Spinal cord (tissue), 10 donors: Measurements from ENCODE around the gene PES1. TPM values are rescaled to one million over a fixed set of nuclear protein-coding genes. Genes with fewer than 3 reads are reported as not detected.

Experiments used
- DNase-seq, 6 donors: peaks; one replicate each; pipeline versions ENCODE4 v3.0.0 to v3.0.0-alpha.2; 2013 to 2015; ENCODE audit warnings: low spot score in 6 of 6, low read depth in 4 of 6
- H3K27ac ChIP-seq: one replicate; pipeline ENCODE4 v1.5.1; 2013; ENCODE audit warnings: low read depth, low read length, control low read depth
- H3K27me3 ChIP-seq: one replicate; pipeline ENCODE4 v1.6.1; 2013; ENCODE audit warnings: low read length; ENCODE audit not compliant: control insufficient read depth, insufficient read depth
- H3K36me3 ChIP-seq: one replicate; pipeline ENCODE4 v1.6.1; 2013; ENCODE audit warnings: low read length; ENCODE audit not compliant: control insufficient read depth, insufficient read depth
- H3K4me1 ChIP-seq: one replicate; pipeline ENCODE4 v1.6.1; 2013; ENCODE audit warnings: low read length; ENCODE audit not compliant: control insufficient read depth, insufficient read depth
- H3K4me3 ChIP-seq: one replicate; pipeline ENCODE4 v1.5.1; 2013; ENCODE audit warnings: low read depth, low read length, control low read depth
- H3K9me3 ChIP-seq: one replicate; pipeline ENCODE4 v1.6.1; 2013; ENCODE audit warnings: low read length; ENCODE audit not compliant: control insufficient read depth, insufficient read depth
- WGBS: methylation state at CpG from one replicate; pipeline ENCODE4 v1.1.5; 2013; ENCODE audit warnings: missing lambda C conversion rate; ENCODE audit not compliant: insufficient coverage; 5-methylcytosine and 5-hydroxymethylcytosine counted together
- polyA plus RNA-seq, 2 donors: library from polyadenylated mRNA; unstranded; fragments of 120-200 nt; gene quantifications; one replicate each; pipeline ENCODE4 v1.2.1, GENCODE V29; 2013; ENCODE audit not compliant: insufficient read length in 2 of 2
- total RNA-seq, 2 donors: library from RNA; depleted of rRNA in 1 of 2; stranded (reverse); fragments of 120-200 nt in 1 of 2; fragments of >200 nt in 1 of 2; gene quantifications; one replicate each; pipeline versions ENCODE4 v1.2.3 to v1.2.4, GENCODE V29; 2013 to 2014
- donor health status: healthy.

The PES1 gene
- total and polyA plus RNA-seq, 4 donors, result 28.5 to 64.5 (median 54.8) TPM

- Histone ChIP-seq H3K4me1 (peaks cover 39% of the 10 kb centered on the region), H3K4me3 (no peak overlapping the region), H3K36me3 (peaks cover 42% of the 10 kb centered on the region), H3K27ac (no peak overlapping the region), H3K9me3 (no peaks in the 10 kb centered on the region), H3K27me3 (no peaks in the 10 kb centered on the region)
- 50% methylated on average over 5 of the region's 7 CpGs for WGBS
- DNase-seq, result no peak
Measured at GRCh38 chr22:30610299-30610698, 18.6 kb upstream of the PES1 start.

GRCh38 chr22:30609260-30610185 lies 17.8 kb upstream of the PES1 start:
- Histone ChIP-seq H3K4me1 (peaks cover 40% of the 10 kb centered on the region), H3K9me3 (no peaks in the 10 kb centered on the region), H3K27me3 (no peaks in the 10 kb centered on the region), H3K36me3 (peaks cover 36% of the 10 kb centered on the region), H3K27ac (peak overlapping the region; percentile 36), H3K4me3 (no peak overlapping the region)
- WGBS, result 57% methylated on average over 14 of the region's 17 CpGs
- peak in 1 of 6 donors; percentile 45 for DNase-seq

- Histone ChIP-seq H3K4me1 (peaks cover 40% of the 10 kb centered on the region), H3K27ac (no peak overlapping the region), H3K9me3 (no peaks in the 10 kb centered on the region), H3K36me3 (peaks cover 20% of the 10 kb centered on the region), H3K27me3 (no peaks in the 10 kb centered on the region), H3K4me3 (peak overlapping the region; percentile 78)
- WGBS, result 71% methylated on average over 6 of the region's 7 CpGs
- peak in 1 of 6 donors; percentile 3 for DNase-seq
Measured at GRCh38 chr22:30607939-30608338, 16.2 kb upstream of the PES1 start.

DNA sequence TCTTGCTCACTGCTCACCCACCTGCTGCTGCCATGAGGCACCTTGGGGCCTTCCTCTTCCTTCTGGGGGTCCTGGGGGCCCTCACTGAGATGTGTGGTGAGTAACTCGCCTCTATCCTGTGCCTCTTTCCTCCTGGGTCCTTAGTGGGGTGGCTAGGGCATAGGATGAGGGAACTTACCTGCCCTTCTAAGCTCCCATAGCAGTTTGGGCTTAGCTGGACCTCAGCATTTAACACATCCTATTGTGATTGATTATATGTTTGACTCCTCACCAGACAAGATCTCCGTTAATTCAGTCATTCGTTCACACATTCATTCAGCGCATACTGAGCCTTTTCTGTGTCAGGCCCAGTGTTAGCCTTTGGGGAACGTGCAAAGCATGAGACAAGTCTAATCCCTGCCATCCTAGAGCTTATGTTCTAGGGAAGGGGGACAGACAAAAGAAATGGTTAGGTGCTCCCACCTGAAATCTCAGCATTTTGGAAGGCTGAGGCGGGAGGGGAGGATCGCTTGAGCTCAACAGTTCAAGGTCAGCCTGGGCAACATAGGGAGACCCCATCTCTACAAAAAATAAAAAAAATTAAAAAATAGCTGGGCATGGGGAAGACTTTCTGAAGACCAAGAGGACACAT lies 15.7 kb upstream of the PES1 start:
- DNase-seq, result no peak
- no peaks in the 10 kb centered on the region for H3K27me3 ChIP-seq
- H3K36me3 ChIP-seq, result peaks cover 16% of the 10 kb centered on the region
- peak overlapping the region; percentile 83 for H3K27ac ChIP-seq
- no peaks in the 10 kb centered on the region for H3K9me3 ChIP-seq
- peaks cover 40% of the 10 kb centered on the region for H3K4me1 ChIP-seq
- WGBS, result 22% methylated on average over 1 of the region's 7 CpGs
- peak overlapping the region; percentile 78 for H3K4me3 ChIP-seq

DNA sequence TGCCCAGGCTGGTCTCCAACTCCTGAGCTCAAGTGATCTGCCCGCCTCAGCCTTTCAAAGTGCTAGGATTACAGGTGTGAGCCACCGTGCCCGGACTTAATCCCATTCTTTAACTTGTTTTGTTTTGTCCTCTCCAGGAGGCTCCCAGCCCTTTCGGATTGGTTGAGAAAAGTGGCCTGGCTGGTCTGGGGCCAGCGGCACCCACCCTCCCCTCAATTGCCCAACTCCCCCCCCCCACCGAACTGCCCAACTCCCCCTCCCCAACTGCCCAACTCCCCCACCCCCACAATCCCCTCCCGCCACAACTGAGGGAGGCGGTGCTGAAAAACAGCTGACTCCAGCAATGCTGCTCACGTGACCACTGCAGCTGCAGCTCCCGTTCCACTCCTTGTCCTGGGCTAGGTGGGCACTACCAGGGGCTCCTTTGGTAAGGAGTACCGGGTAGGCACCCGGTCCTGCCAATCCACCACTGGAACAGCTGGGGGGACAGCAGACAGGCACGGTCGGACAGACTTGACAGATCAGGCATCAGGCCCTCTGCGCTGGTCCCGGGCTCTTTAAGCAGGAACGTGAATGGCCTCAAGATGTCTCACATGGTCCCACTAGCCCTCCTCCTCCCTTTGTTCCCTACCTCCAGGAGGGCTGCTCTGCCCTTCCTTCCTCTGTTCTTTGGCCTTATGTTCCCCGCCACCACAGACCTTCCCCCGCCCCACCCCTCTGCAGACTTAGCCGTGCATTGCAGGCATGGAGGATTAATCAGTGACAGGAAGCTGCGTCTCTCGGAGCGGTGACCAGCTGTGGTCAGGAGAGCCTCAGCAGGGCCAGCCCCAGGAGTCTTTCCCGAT lies 15.0 kb upstream of the PES1 start, which contains the start of gene TCN2:
Gene TCN2 (plus strand): TSS at position 720 of the 845 bp plus-strand sequence. CDS start 158 bp downstream, outside the sequence.
- Histone ChIP-seq H3K4me1 (peaks cover 40% of the 10 kb centered on the region), H3K9me3 (no peaks in the 10 kb centered on the region), H3K36me3 (peaks cover 8% of the 10 kb centered on the region), H3K27me3 (no peaks in the 10 kb centered on the region), H3K27ac (peak within 1 kb of the TSS; percentile 83), H3K4me3 (peak within 1 kb of the TSS; percentile 78)
- peak in 5 of 6 donors; percentile 48 to 94 (median 68) for DNase-seq
- 0% methylated on average over 18 of the region's 24 CpGs for WGBS

GRCh38 chr22:30605449-30606110 lies 13.9 kb upstream of the PES1 start:
- 19% methylated on average over 3 of the region's 9 CpGs for WGBS
- Histone ChIP-seq H3K9me3 (no peaks in the 10 kb centered on the region), H3K4me3 (no peak overlapping the region), H3K36me3 (peaks cover 3% of the 10 kb centered on the region), H3K27ac (no peak overlapping the region), H3K27me3 (no peaks in the 10 kb centered on the region), H3K4me1 (peaks cover 40% of the 10 kb centered on the region)
- peak in 2 of 6 donors; percentile 44 for DNase-seq

DNA sequence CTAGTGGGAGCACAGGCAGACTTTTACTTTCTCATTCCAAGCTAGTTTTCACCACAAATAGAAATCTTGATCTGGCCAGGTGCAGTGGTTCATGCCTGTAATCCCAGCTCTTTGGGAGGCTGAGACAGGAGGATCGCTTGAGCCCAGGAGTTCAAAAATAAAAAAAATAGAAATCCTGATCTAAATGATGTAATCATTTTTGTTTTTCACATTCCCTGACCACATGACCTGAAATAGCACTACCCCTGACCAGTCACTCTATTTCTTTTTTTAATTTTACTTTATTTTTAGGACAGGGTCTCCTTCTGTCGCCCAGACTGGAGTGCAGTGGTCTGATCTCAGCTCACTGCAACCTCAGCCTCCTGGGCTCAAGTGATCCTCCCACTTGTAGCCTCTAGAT lies 13.0 kb upstream of the PES1 start:
- H3K4me3 ChIP-seq, result no peak overlapping the region
- peaks cover 38% of the 10 kb centered on the region for H3K4me1 ChIP-seq
- 100% methylated on average over 1 of the region's 2 CpGs for WGBS
- no peaks in the 10 kb centered on the region for H3K36me3 ChIP-seq
- DNase-seq, result no peak
- H3K27me3 ChIP-seq, result no peaks in the 10 kb centered on the region
- no peak overlapping the region for H3K27ac ChIP-seq
- H3K9me3 ChIP-seq, result no peaks in the 10 kb centered on the region

GRCh38 chr22:30603801-30604200 lies 12.1 kb upstream of the PES1 start:
- H3K4me1 ChIP-seq, result peaks cover 31% of the 10 kb centered on the region
- H3K27me3 ChIP-seq, result no peaks in the 10 kb centered on the region
- no peak overlapping the region for H3K27ac ChIP-seq
- no peak overlapping the region for H3K4me3 ChIP-seq
- no peaks in the 10 kb centered on the region for H3K36me3 ChIP-seq
- no peaks in the 10 kb centered on the region for H3K9me3 ChIP-seq
- 25% methylated on average over 2 of the region's 3 CpGs for WGBS
- DNase-seq, result no peak

DNA sequence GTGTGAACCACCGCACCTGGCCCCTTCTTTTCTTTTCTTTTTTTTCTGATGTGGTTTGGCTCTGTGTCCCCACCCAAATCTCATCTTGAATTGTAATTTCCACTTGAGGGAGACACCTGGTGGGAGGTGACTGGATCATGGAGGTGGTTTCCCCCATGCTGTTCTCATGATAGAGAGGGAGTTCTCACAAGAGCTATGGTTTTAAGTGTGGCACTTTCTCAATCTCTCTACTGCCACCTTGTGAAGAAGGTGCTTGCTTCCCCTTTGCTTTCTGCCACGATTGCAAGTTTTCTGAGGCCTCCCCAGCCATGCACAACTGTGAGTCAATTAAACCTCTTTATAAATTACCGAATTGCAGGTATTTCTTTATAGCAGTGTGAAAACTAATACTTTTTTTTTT lies 10.3 kb upstream of the PES1 start:
- WGBS, result no CpG with 5 or more reads among the region's 3 CpGs
- peaks cover 14% of the 10 kb centered on the region for H3K4me1 ChIP-seq
- H3K4me3 ChIP-seq, result no peak overlapping the region
- no peaks in the 10 kb centered on the region for H3K27me3 ChIP-seq
- H3K27ac ChIP-seq, result no peak overlapping the region
- H3K9me3 ChIP-seq, result no peaks in the 10 kb centered on the region
- DNase-seq, result peak in 2 of 6 donors; percentile 21 to 40
- H3K36me3 ChIP-seq, result no peaks in the 10 kb centered on the region
